CD1c-positive myeloid dendritic cell (primary cell): Measurements from ENCODE around the gene S100A3.

ENCODE experiments used
- DNase-seq: peaks from one replicate; pipeline ENCODE4 v3.0.0-alpha.2; 2016; ENCODE audit errors: extremely low spot score

Gene S100A3

DNA sequence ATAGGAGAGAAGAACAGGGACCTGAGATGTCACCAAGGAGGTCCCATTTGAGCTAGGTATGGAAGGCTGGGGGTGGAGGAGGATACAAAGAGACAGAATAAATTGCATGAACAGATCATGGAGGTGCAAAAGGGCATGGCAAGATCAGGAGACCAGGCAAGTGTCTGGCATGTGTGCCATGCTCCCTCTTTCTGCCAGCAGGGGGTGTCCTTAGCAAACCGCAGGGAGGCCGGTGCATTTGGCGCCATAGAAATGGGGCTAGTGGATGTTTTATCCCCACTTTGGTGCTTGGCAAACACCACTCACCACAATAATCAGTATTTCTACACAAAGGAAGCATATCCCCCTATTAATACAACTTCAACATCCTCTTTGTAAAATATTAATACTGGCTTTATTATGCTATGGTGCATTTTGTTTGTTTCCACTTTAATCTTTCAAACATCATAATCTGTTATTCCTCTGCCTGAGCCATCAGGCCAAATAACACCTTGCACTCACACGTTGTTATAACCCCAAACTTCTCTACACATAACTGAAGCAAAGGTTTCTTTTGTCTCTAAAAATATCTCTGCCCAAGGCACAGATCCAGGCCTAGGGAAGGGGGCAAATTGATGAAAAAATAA, 39.2 kb downstream of the S100A3 start:
- DNase-seq: peak; percentile 51

DNA sequence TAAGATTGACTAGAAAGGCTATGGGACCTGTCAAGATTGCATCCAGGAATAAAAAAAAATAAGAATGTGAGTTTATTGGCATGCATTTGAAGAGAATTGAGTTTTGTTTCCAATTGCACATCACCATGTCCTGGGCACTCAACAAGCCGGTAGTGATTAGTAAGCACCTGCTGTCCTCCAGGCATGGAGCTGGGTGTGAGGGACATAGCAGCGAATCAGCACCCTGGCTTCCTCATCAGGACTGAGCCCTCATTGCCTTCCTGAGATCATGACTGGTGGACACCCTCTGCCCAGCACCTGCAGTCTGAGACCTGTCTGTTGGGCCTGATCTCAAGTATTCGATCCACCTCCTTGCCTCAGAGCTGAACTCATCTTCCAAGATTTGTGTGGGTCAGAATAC, 40.0 kb downstream of the S100A3 start:
- DNase-seq: no peak

DNA sequence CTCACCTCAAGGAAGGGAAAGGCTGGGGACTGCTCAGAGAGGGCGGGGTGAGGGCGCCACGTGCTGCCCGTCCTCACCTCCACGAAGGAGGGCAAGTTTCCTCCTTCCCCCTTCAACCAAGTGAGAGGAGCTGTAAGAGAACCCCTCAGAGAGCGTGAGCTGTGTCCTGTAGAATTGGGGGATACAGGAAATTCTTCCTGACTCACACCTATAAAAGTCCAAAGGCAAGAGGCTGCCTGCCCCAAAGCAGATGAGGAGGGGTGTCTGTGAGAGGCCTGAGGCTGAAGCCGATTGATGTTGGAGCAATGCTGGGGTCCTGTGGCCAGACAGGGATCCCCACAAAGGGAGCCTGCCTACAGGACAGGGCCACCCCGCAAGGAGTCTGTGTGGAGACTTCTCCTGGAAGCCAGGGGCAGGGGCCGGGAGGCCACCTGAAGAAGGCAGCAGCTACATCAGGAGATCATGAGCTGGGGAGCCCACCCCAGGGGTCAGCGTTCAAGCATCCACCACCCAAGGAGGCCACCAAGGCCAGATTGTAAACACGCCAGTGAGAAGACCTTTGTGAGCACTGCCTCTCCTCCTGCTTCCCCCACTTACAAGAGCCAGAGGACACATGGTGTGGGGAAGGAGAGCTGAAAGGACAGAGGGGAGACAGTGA, 41.0 kb downstream of the S100A3 start:
- no peak for DNase-seq

DNA sequence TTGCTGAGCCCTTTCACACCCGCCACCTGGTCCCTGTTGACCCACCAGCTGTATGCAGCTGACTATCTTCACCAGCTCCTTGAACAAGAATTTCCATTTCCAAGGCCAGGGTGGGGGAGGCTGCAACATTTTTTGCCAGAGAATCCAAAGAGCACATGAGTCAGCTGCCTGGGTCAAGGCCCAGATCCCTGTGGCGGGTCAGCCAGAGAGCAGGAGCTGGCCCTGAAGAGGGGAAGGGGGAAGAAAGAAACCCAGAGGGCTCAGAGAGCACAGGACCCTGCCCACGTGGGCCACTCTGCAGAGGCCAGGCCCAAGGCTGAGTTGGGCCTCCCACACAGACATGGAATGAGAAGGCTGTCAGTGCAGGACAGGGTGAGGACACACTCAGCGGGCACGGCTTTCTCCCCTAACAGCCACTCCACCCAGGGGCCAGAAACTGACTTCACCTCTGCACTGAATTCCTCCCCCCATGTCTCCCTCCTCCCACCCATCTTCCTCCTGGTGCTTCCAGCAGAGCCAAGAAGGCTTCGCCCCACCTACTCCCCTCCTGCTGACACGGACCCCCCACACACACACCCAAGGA, 42.1 kb downstream of the S100A3 start:
- DNase-seq: no peak

DNA sequence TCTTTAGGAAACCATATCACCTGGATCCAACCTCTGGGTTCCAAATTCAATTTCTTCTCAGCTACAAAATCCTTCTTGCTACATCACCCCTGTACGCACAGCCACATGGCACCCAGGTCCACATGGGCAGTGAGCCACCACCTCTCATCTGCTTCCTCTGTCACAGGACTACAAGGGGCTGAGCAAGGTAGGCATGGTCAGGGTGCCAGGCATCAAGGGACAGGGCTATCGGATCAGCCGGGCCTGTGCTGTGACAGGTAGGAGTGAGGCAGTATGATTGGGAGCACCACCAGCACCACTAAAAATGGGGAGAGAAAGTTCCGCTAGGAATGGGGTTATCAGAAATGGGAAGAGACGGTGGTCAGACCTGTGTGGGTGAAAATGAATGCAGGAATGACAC, 42.7 kb downstream of the S100A3 start:
- DNase-seq: no peak

DNA sequence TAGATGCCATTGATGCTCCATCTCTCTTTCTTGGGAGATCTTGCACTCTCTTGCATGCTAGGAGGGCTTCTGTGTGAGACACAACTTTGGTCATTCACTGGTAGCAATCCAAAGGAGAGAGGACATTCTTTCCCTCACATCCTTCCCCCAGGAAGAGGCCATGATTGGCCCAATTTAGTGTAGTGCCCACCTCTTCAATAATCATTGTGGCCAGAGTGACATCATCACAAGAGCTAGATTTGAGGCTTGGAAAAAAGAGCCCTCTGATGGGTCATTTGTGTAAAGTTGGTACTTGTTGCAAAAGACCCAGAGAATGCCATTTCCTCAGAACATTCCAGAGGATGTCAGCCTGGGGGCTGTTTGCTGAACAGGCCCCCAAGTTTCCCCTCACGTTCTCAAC, 43.5 kb downstream of the S100A3 start:
- DNase-seq: no peak

DNA sequence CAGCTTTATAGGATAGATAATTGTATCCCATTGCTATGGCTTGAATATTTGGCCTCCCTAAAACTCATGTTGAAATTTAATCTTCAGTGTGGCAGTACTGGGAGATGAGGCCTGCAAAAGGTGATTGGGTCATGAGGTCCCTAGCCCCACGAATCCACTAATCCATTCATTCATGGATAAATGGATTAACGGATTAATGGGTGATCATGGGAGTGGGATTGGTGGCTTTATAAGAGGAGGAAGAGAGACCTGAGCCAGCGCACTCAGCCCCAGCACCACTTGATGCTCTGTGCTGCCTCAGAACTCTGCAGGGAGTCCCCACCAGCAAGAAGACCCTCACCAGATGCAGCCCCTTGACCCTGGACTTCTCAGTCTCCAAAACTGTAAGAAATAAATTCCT, 45.3 kb downstream of the S100A3 start:
- DNase-seq: no peak

DNA sequence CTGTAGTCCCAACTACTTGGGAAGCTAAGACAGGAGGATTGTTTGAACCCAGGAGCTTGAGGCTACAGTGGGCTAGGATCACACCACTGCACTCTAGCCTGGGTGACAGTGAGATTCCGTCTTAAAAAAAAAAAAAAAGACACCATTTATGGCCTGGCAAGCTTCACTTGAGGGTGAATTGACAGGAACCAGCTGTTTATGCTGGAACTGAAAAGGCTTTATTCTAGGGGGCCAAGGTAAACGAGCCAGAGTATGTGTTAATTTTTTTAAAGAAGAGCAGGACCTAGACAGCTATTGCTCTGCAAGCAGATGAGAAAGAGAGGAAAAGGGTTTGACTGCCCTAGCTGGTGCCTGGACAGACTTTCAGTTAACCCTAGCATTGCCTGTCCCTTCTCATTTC, 50.3 kb downstream of the S100A3 start:
- DNase-seq: no peak
